Measurements from ENCODE around the gene ATP5F1A. TPM values are rescaled to one million over a fixed set of nuclear protein-coding genes. Genes with fewer than 3 reads are reported as not detected.

The ATP5F1A gene
- total and polyA plus RNA-seq, 2 donors (not counting 3 experiments of a cell fraction or from before 2014, with no cell fraction given), result 405 to 585 TPM

- dilution Hi-C loops (cut with MboI; ENCODE audit: extremely low pct_ligation_motif_present, low sequenced_read_pairs), result no loop called here
- peak overlapping the region; percentile 87 for H3K9ac ChIP-seq (replicated peaks; ENCODE audit: extremely low read depth, insufficient read depth, low read length)
- peak overlapping the region; percentile 67 to 96 (median 91) for H3K4me3 ChIP-seq (replicated peaks in 1 of 3; ENCODE audit: insufficient read depth in 1 of 3, low read depth in 1 of 3, low read length in 3 of 3)
- TSS peak; percentile 33 for BruUV-seq (replicated peaks)
- peak overlapping the region; percentile 55 for H3K27ac ChIP-seq (ENCODE audit: insufficient read depth, low read depth, low read length)
- peaks cover 2 to 8% of the 10 kb centered on the region in 2 experiments for H3K36me3 ChIP-seq (ENCODE audit: control insufficient read depth in 2 of 2, extremely low read depth in 1 of 2, insufficient read depth in 2 of 2, low read length in 2 of 2)
- POLR2A ChIA-PET, result interaction anchor here (0.6 kb wide), 1 partner anchor 237 kb away, joined by 3 read pairs; no protein-coding TSS in a partner anchor
- H4K20me1 ChIP-seq (replicated peaks; ENCODE audit: control insufficient read depth, extremely low read depth, insufficient read depth, low read length), result no peaks in the 10 kb centered on the region
- peaks cover 53% of the 10 kb centered on the region for H3K79me2 ChIP-seq (ENCODE audit: control insufficient read depth, insufficient read depth, low read length)
- H3K4me2 ChIP-seq (ENCODE audit: insufficient read depth, low read length), result peak overlapping the region; percentile 96
- H3K9me3 ChIP-seq (replicated peaks; ENCODE audit: control insufficient read depth, insufficient read depth, low read length), result no peaks in the 10 kb centered on the region
- peak overlapping the region; percentile 91 for H2AFZ ChIP-seq (ENCODE audit: low read depth, low read length)
- H3K4me1 ChIP-seq (ENCODE audit: control insufficient read depth, extremely low read depth, insufficient read depth, low read length), result peaks cover 16% of the 10 kb centered on the region
- no peak for TF ChIP-seq MYC (IDR thresholded peaks at IDR 0.05; ENCODE audit: low read depth, low read length)
- no peak for TF ChIP-seq MAX (IDR thresholded peaks at IDR 0.05; ENCODE audit: insufficient read depth, insufficient read length)
- no peak for TF ChIP-seq FOS (IDR thresholded peaks at IDR 0.05; ENCODE audit: borderline replicate concordance, insufficient read depth, low read length)
- TF ChIP-seq EZH2 (IDR thresholded peaks at IDR 0.05; ENCODE audit: borderline replicate concordance, low read depth, low read length, severe bottlenecking), result no peak
- no peak for TF ChIP-seq GATA2 (IDR thresholded peaks at IDR 0.05; ENCODE audit: insufficient read depth, insufficient read length, low read depth, low read length)
- TF ChIP-seq, protein P1, sequence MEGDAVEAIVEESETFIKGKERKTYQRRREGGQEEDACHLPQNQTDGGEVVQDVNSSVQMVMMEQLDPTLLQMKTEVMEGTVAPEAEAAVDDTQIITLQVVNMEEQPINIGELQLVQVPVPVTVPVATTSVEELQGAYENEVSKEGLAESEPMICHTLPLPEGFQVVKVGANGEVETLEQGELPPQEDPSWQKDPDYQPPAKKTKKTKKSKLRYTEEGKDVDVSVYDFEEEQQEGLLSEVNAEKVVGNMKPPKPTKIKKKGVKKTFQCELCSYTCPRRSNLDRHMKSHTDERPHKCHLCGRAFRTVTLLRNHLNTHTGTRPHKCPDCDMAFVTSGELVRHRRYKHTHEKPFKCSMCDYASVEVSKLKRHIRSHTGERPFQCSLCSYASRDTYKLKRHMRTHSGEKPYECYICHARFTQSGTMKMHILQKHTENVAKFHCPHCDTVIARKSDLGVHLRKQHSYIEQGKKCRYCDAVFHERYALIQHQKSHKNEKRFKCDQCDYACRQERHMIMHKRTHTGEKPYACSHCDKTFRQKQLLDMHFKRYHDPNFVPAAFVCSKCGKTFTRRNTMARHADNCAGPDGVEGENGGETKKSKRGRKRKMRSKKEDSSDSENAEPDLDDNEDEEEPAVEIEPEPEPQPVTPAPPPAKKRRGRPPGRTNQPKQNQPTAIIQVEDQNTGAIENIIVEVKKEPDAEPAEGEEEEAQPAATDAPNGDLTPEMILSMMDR (IDR thresholded peaks at IDR 0.05; ENCODE audit: extremely low read depth in 1 of 2, insufficient read depth in 1 of 2, low read depth in 1 of 2, low read length in 2 of 2), result no peak
- no peak for TF ChIP-seq JUN (IDR thresholded peaks at IDR 0.05; ENCODE audit: borderline replicate concordance, insufficient read depth, insufficient read length, low read depth)
- no peak for TF ChIP-seq POLR2AphosphoS5 (IDR thresholded peaks at IDR 0.05; ENCODE audit: insufficient read depth, low read depth, low read length)
- TF ChIP-seq POLR2A (IDR thresholded peaks at IDR 0.05; ENCODE audit: low read depth, low read length), result no peak
- H3K27me3 ChIP-seq (ENCODE audit: control insufficient read depth in 2 of 2, insufficient read depth in 2 of 2, low read length in 2 of 2), result no peaks in the 10 kb centered on the region
- CTCF ChIA-PET, result interaction anchor here (0.8 to 1.7 kb wide), 5 partner anchors 14 to 561 kb away, joined by 3 to 11 read pairs (median 3); no protein-coding TSS in a partner anchor
- intact Hi-C loops (cut with micrococcal nuclease), result no loop called here
- H3K9me1 ChIP-seq (replicated peaks; ENCODE audit: control insufficient read depth, extremely low read depth, insufficient read depth, low read length), result no peaks in the 10 kb centered on the region
- no peak for FAIRE-seq
- no peak for DNase-seq (ENCODE audit: low read depth, low spot score)
Measured at GRCh38 chr18:46097431-46097800, 680 bp downstream of the ATP5F1A start.
